Activated CD8-positive, alpha-beta T cell treated with anti-CD3 and anti-CD28 coated beads for 36 hours (primary cell): ENCODE results near the gene ACTBL2. TPM values are rescaled to one million over a fixed set of nuclear protein-coding genes. Genes with fewer than 3 reads are reported as not detected.

Experiments
- ATAC-seq: fragments of 200-7000 bp; cut with Tn5 transposase; one replicate; pipeline ENCODE4 v1.10.0; 2021; ENCODE audit warnings: mild to moderate bottlenecking, moderate library complexity
- CTCF ChIA-PET: fragments of 350-600 bp; sonication (Branson Sonifier 250); formaldehyde crosslinking; loops from one replicate; lab custom pipeline; 2021; ENCODE audit warnings: antibody characterized with exemption; lab: Charles Lee
- POLR2A ChIA-PET: fragments of 350-600 bp; sonication (Branson Sonifier 250); formaldehyde crosslinking; loops from one replicate; lab custom pipeline; 2021; ENCODE audit warnings: antibody characterized with exemption; lab: Charles Lee
- DNase-seq: peaks from one replicate; pipeline ENCODE4 v3.0.0-alpha.2; 2020
- H3K27ac Mint-ChIP-seq: one replicate; pipeline ENCODE4 v1.8.0; 2021; ENCODE audit warnings: mild to moderate bottlenecking, mixed read lengths
- H3K27me3 Mint-ChIP-seq: one replicate; pipeline ENCODE4 v1.8.0; 2021; ENCODE audit warnings: mixed read lengths
- H3K36me3 Mint-ChIP-seq: one replicate; pipeline ENCODE4 v1.8.0; 2021; ENCODE audit warnings: low read depth, mixed read lengths
- H3K4me1 Mint-ChIP-seq: one replicate; pipeline ENCODE4 v1.8.0; 2021; ENCODE audit warnings: low read depth, mixed read lengths
- H3K4me3 Mint-ChIP-seq: one replicate; pipeline ENCODE4 v1.8.0; 2021; ENCODE audit warnings: mild to moderate bottlenecking, moderate library complexity, mixed read lengths
- H3K9me3 Mint-ChIP-seq: one replicate; pipeline ENCODE4 v1.8.0; 2021; ENCODE audit warnings: mixed read lengths
- CTCF ChIP-seq: fragments of 200-600 bp; IDR thresholded peaks from one replicate; pipeline ENCODE4 v1.8.0; 2022; ENCODE audit warnings: antibody characterized with exemption, mild to moderate bottlenecking
- intact Hi-C: fragments of 100-400 bp; cut with micrococcal nuclease; formaldehyde crosslinking; loops from one replicate; pipeline ENCODE4 v1.10.0; 2022
- total RNA-seq, 2 experiments: library from RNA; stranded (reverse); gene quantifications; one replicate each; pipeline ENCODE4 v1.2.3, GENCODE V29; 2021

ACTBL2 gene
- total RNA-seq, 2 experiments from 2014 or later: not detected

GRCh38 chr5:57493034-57493433, 10.4 kb upstream of the ACTBL2 start:
- intact Hi-C loops: no loop called here
- ATAC-seq: no peak

GRCh38 chr5:57492632-57493031, 10.0 kb upstream of the ACTBL2 start:
- no peak for TF ChIP-seq CTCF
- Mint-ChIP-seq H3K9me3 (no peaks in the 10 kb centered on the region), H3K4me1 (peaks cover 20% of the 10 kb centered on the region), H3K27me3 (peaks cover 3% of the 10 kb centered on the region), H3K4me3 (no peak overlapping the region), H3K27ac (no peak overlapping the region), H3K36me3 (no peaks in the 10 kb centered on the region)
- ChIA-PET CTCF (interaction anchor here (1.1 to 1.5 kb wide), 3 partner anchors 9 to 194 kb away, joined by 3 read pairs; no protein-coding TSS in a partner anchor), POLR2A (no interaction called here)
- no peak for ATAC-seq
- DNase-seq: no peak
- intact Hi-C loops: no loop called here

More at GRCh38 chr5:57493034-57493433, 10.4 kb upstream of the ACTBL2 start:
- no peaks in the 10 kb centered on the region for H3K36me3 Mint-ChIP-seq
- H3K27ac Mint-ChIP-seq: no peak overlapping the region
- no peak for TF ChIP-seq CTCF
- no peaks in the 10 kb centered on the region for H3K9me3 Mint-ChIP-seq
- peaks cover 3% of the 10 kb centered on the region for H3K27me3 Mint-ChIP-seq
- H3K4me3 Mint-ChIP-seq: no peak overlapping the region
- DNase-seq: no peak
- ChIA-PET POLR2A (no interaction called here), CTCF (interaction anchor here (1.1 to 1.5 kb wide), 3 partner anchors 10 to 194 kb away, joined by 3 read pairs; no protein-coding TSS in a partner anchor)
- H3K4me1 Mint-ChIP-seq: peaks cover 20% of the 10 kb centered on the region

GRCh38 chr5:57491369-57491965, 8.9 kb upstream of the ACTBL2 start:
- peaks cover 20% of the 10 kb centered on the region for H3K4me1 Mint-ChIP-seq
- POLR2A ChIA-PET: interaction anchor here (0.8 kb wide), 1 partner anchor 10 kb away, joined by 4 read pairs; no protein-coding TSS in a partner anchor

GRCh38 chr5:57488215-57488955, 5.8 kb upstream of the ACTBL2 start:
- no peak overlapping the region for H3K27ac Mint-ChIP-seq
- no peaks in the 10 kb centered on the region for H3K36me3 Mint-ChIP-seq
- no peak for ATAC-seq
- H3K4me1 Mint-ChIP-seq: no peaks in the 10 kb centered on the region
- intact Hi-C loops: no loop called here
- DNase-seq: no peak
- no peak overlapping the region for H3K4me3 Mint-ChIP-seq
- H3K9me3 Mint-ChIP-seq: no peaks in the 10 kb centered on the region
- ChIA-PET CTCF (no interaction called here), POLR2A (no interaction called here)
- peaks cover 3% of the 10 kb centered on the region for H3K27me3 Mint-ChIP-seq
- no peak for TF ChIP-seq CTCF

More at GRCh38 chr5:57491369-57491965, 8.9 kb upstream of the ACTBL2 start:
- H3K4me3 Mint-ChIP-seq: no peak overlapping the region
- no peak for DNase-seq
- ATAC-seq: no peak
- peaks cover 3% of the 10 kb centered on the region for H3K27me3 Mint-ChIP-seq
- no peak for TF ChIP-seq CTCF
- H3K27ac Mint-ChIP-seq: no peak overlapping the region
- intact Hi-C loops: no loop called here
- H3K9me3 Mint-ChIP-seq: no peaks in the 10 kb centered on the region
- no peaks in the 10 kb centered on the region for H3K36me3 Mint-ChIP-seq
- CTCF ChIA-PET: interaction anchor here (1.5 kb wide), 1 partner anchor 193 kb away, joined by 3 read pairs; no protein-coding TSS in a partner anchor
